ENCODE data around the gene TMEM171. TPM values are rescaled to one million over a fixed set of nuclear protein-coding genes. Genes with fewer than 3 reads are reported as not detected.

TMEM171 gene
- total and polyA plus RNA-seq, 2 donors from 2014 or later = 15.4 to 17.7 TPM

DNA sequence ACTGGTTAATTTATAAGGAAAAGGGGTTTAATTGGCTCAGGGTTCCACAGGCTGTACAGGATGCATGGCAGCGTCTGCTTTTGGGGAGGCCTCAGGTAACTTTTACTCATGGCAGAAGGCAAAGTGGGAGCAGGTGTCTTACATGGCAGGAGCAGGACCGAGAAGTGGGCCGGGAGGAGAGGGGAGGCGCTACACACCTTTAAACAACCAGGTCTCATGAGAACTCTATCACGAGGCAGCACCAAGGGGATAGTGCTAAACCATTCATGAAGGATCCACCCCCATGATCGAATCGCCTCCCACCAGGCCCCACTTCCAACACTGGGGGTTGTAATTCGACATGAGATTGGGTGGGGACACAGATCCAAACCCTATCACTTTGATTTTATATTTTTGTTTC is 21.7 kb downstream of the TMEM171 start:
- no peak for TF ChIP-seq CTCF (IDR thresholded peaks at IDR 0.05; ENCODE audit: borderline replicate concordance, extremely low read depth, insufficient read depth)
- H3K9ac ChIP-seq (ENCODE audit: low read length in 3 of 3) = no peak overlapping the region
- no peaks in the 10 kb centered on the region for H3K27me3 ChIP-seq (ENCODE audit: control insufficient read depth, insufficient read depth, low read length)
- peaks cover 0 to 16% (median 6%) of the 10 kb centered on the region in 3 donors for H3K4me1 ChIP-seq (ENCODE audit: control insufficient read depth in 2 of 3, insufficient read depth in 2 of 3, low read depth in 1 of 3, low read length in 3 of 3)
- DNase-seq (no peak), FAIRE-seq (no peak)
- peaks cover 0 to 5% (median 0%) of the 10 kb centered on the region in 3 donors for H3K36me3 ChIP-seq (ENCODE audit: control insufficient read depth in 2 of 3, insufficient read depth in 3 of 3, low read length in 3 of 3)
- no peaks in the 10 kb centered on the region for H3K9me3 ChIP-seq (ENCODE audit: control insufficient read depth in 2 of 3, insufficient read depth in 1 of 3, low read length in 3 of 3)
- intact Hi-C loops (cut with DNase I) = no loop called here
- no peak overlapping the region for H3K4me3 ChIP-seq (ENCODE audit: low read length in 3 of 3)
- no peak overlapping the region for H3K27ac ChIP-seq (ENCODE audit: low read depth in 2 of 2, low read length in 2 of 2)

DNA sequence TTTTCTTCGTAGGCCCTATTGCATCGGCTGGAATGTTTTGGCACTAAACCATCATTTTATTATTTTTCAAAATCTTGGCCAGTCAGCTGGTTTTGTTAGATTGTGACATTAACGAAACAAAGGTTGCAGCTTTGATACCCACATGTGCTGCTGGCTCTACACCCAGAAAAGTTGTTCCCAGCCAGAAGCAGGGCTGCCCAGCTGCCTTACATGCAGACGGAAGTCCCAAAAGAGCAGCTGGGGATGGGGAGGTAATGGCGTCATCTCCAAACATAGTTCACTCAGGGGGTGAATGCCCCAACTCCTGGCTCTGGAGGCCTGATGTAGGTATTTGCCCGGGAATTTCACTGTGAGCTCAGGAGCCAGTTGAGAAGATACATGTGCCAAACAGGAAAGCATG is 23.3 kb downstream of the TMEM171 start:
- Histone ChIP-seq H3K36me3 (ENCODE audit: control insufficient read depth in 2 of 3, insufficient read depth in 3 of 3, low read length in 3 of 3) (peaks cover 0 to 5% (median 0%) of the 10 kb centered on the region in 3 donors), H3K9me3 (ENCODE audit: control insufficient read depth in 2 of 3, insufficient read depth in 1 of 3, low read length in 3 of 3) (no peaks in the 10 kb centered on the region), H3K9ac (ENCODE audit: low read length in 3 of 3) (no peak overlapping the region), H3K27me3 (ENCODE audit: control insufficient read depth, insufficient read depth, low read length) (no peaks in the 10 kb centered on the region), H3K27ac (ENCODE audit: low read depth in 2 of 2, low read length in 2 of 2) (no peak overlapping the region), H3K4me1 (ENCODE audit: control insufficient read depth in 2 of 3, insufficient read depth in 2 of 3, low read depth in 1 of 3, low read length in 3 of 3) (peaks cover 0 to 3% (median 0%) of the 10 kb centered on the region in 3 donors), H3K4me3 (ENCODE audit: low read length in 3 of 3) (no peak overlapping the region)
- no peak for TF ChIP-seq CTCF (IDR thresholded peaks at IDR 0.05; ENCODE audit: borderline replicate concordance, extremely low read depth, insufficient read depth)
- FAIRE-seq (no peak), DNase-seq (no peak)
- intact Hi-C loops (cut with DNase I) = no loop called here

- intact Hi-C loops (cut with DNase I) = no loop called here
- TF ChIP-seq CTCF (IDR thresholded peaks at IDR 0.05; ENCODE audit: borderline replicate concordance, extremely low read depth, insufficient read depth) = no peak
- no peaks in the 10 kb centered on the region for H3K9me3 ChIP-seq (ENCODE audit: control insufficient read depth in 2 of 3, insufficient read depth in 1 of 3, low read length in 3 of 3)
- peaks cover 0 to 5% (median 0%) of the 10 kb centered on the region in 3 donors for H3K36me3 ChIP-seq (ENCODE audit: control insufficient read depth in 2 of 3, insufficient read depth in 3 of 3, low read length in 3 of 3)
- no peaks in the 10 kb centered on the region for H3K27me3 ChIP-seq (ENCODE audit: control insufficient read depth, insufficient read depth, low read length)
- H3K4me1 ChIP-seq (ENCODE audit: control insufficient read depth in 2 of 3, insufficient read depth in 2 of 3, low read depth in 1 of 3, low read length in 3 of 3) = peaks cover 0 to 30% (median 22%) of the 10 kb centered on the region in 3 donors
- DNase-seq (no peak), FAIRE-seq (no peak)
- peak overlapping the region in 2 of 3 donors; percentile 65 to 73 for H3K4me3 ChIP-seq (ENCODE audit: low read length in 3 of 3)
- H3K9ac ChIP-seq (ENCODE audit: low read length in 3 of 3) = peak overlapping the region in 1 of 3 donors; percentile 70
- H3K27ac ChIP-seq (ENCODE audit: low read depth in 2 of 2, low read length in 2 of 2) = peak overlapping the region in 1 of 2 donors; percentile 9
These were observed 29.2 kb downstream of the TMEM171 start for GRCh38 chr5:73149540-73149939.

- TF ChIP-seq CTCF (IDR thresholded peaks at IDR 0.05; ENCODE audit: borderline replicate concordance, extremely low read depth, insufficient read depth) = no peak
- peaks cover 0 to 27% (median 26%) of the 10 kb centered on the region in 3 donors for H3K4me1 ChIP-seq (ENCODE audit: control insufficient read depth in 2 of 3, insufficient read depth in 2 of 3, low read depth in 1 of 3, low read length in 3 of 3)
These were observed 30.5 kb downstream of the TMEM171 start for GRCh38 chr5:73150876-73151275.

More at GRCh38 chr5:73150876-73151275, 30.5 kb downstream of the TMEM171 start:
- Histone ChIP-seq H3K9me3 (ENCODE audit: control insufficient read depth in 2 of 3, insufficient read depth in 1 of 3, low read length in 3 of 3) (no peaks in the 10 kb centered on the region), H3K4me3 (ENCODE audit: low read length in 3 of 3) (peak overlapping the region in 2 of 3 donors; percentile 65 to 73), H3K36me3 (ENCODE audit: control insufficient read depth in 2 of 3, insufficient read depth in 3 of 3, low read length in 3 of 3) (peaks cover 0 to 1% (median 0%) of the 10 kb centered on the region in 3 donors), H3K27ac (ENCODE audit: low read depth in 2 of 2, low read length in 2 of 2) (peak overlapping the region; percentile 72 to 87), H3K9ac (ENCODE audit: low read length in 3 of 3) (peak overlapping the region in 1 of 3 donors; percentile 70), H3K27me3 (ENCODE audit: control insufficient read depth, insufficient read depth, low read length) (no peaks in the 10 kb centered on the region)
- intact Hi-C loops (cut with DNase I) = no loop called here
- no peak for DNase-seq
- FAIRE-seq = no peak

Measured in kidney (tissue), 14 donors.